NCI-H1417 (cell line): Measurements from ENCODE around the gene TOP2B.

ENCODE experiments used
- DNase-seq, 3 experiments: peaks; one replicate each; lab custom pipeline; 2025; lab: John Stamatoyannopoulos, UW

TOP2B gene

GRCh38 chr3:25582242-25582641 lies 82.5 kb downstream of the TOP2B start:
- no peak for DNase-seq

- no peak for DNase-seq
These were observed 82.9 kb downstream of the TOP2B start for GRCh38 chr3:25581823-25582222.

GRCh38 chr3:25581335-25581734 lies 83.4 kb downstream of the TOP2B start:
- no peak for DNase-seq

- no peak for DNase-seq
These were observed 84.2 kb downstream of the TOP2B start for GRCh38 chr3:25580534-25580933.

- DNase-seq: no peak
These were observed 86.6 kb downstream of the TOP2B start for GRCh38 chr3:25578059-25578458.

- DNase-seq: no peak
These were observed 87.8 kb downstream of the TOP2B start for GRCh38 chr3:25576831-25577454.

GRCh38 chr3:25576146-25576545 lies 88.6 kb downstream of the TOP2B start:
- no peak for DNase-seq

GRCh38 chr3:25575001-25575400 lies 89.7 kb downstream of the TOP2B start:
- no peak for DNase-seq

- no peak for DNase-seq
These were observed 90.4 kb downstream of the TOP2B start for GRCh38 chr3:25574172-25574765.

- no peak for DNase-seq
These were observed 91.1 kb downstream of the TOP2B start for GRCh38 chr3:25573386-25574171.

GRCh38 chr3:25572919-25573385 lies 91.8 kb downstream of the TOP2B start:
- DNase-seq: no peak

GRCh38 chr3:25572336-25572735 lies 92.4 kb downstream of the TOP2B start:
- no peak for DNase-seq

GRCh38 chr3:25571285-25571684 lies 93.4 kb downstream of the TOP2B start:
- DNase-seq: no peak

GRCh38 chr3:25568525-25569078 lies 96.1 kb downstream of the TOP2B start:
- DNase-seq: no peak

GRCh38 chr3:25567806-25568524 lies 96.7 kb downstream of the TOP2B start:
- DNase-seq: no peak

- no peak for DNase-seq
These were observed 97.3 kb downstream of the TOP2B start for GRCh38 chr3:25567388-25567787.

- DNase-seq: no peak
These were observed 98.3 kb downstream of the TOP2B start for GRCh38 chr3:25566358-25566920.

- no peak for DNase-seq
These were observed 98.9 kb downstream of the TOP2B start for GRCh38 chr3:25565807-25566206.

- no peak for DNase-seq
These were observed 100.6 kb downstream of the TOP2B start for GRCh38 chr3:25564075-25564474.

GRCh38 chr3:25563601-25564000 lies 101.1 kb downstream of the TOP2B start:
- DNase-seq: no peak

GRCh38 chr3:25558796-25559195 lies 105.9 kb downstream of the TOP2B start:
- DNase-seq: no peak

- DNase-seq: no peak
These were observed 106.6 kb downstream of the TOP2B start for GRCh38 chr3:25558121-25558520.
